Upper lobe of right lung (tissue), 1 donor: ENCODE data around the gene PTPRN2. TPM values are rescaled to one million over a fixed set of nuclear protein-coding genes. Genes with fewer than 3 reads are reported as not detected.
A peak's percentile ranks its signal among the peaks of the same experiment; 100 is the strongest.

Experiments
- ATAC-seq: fragments of 200-7000 bp; cut with Tn5 transposase; one replicate; pipeline ENCODE4 v1.9.1; 2020; ENCODE audit warnings: mild to moderate bottlenecking, moderate library complexity
- DNase-seq: peaks from one replicate; pipeline ENCODE4 v3.0.0-alpha.2; 2020
- H3K27ac ChIP-seq: fragments of 200-600 bp; one replicate; pipeline ENCODE4 v1.8.0; 2022
- H3K27me3 ChIP-seq: fragments of 200-600 bp; one replicate; pipeline ENCODE4 v1.8.0; 2022; ENCODE audit warnings: mild to moderate bottlenecking
- H3K36me3 ChIP-seq: fragments of 200-600 bp; one replicate; pipeline ENCODE4 v1.8.0; 2022
- H3K4me1 ChIP-seq: fragments of 200-600 bp; one replicate; pipeline ENCODE4 v1.8.0; 2022
- H3K4me3 ChIP-seq: fragments of 200-600 bp; one replicate; pipeline ENCODE4 v1.8.0; 2022; ENCODE audit warnings: mild to moderate bottlenecking
- H3K9me3 ChIP-seq: fragments of 200-600 bp; one replicate; pipeline ENCODE4 v1.8.0; 2022
- CTCF ChIP-seq: fragments of 200-600 bp; IDR thresholded peaks from one replicate; pipeline ENCODE4 v1.8.0; 2022; ENCODE audit warnings: antibody characterized with exemption
- intact Hi-C: fragments of 100-400 bp; cut with DNase I; formaldehyde crosslinking; loops from one replicate; pipeline ENCODE4 v1.11.0; 2022
- total RNA-seq: library from RNA; stranded (reverse); fragmentation: NEBNext Ultra II Directional; extraction: Animal tissue kit (Norgen Biotek cat#: 25700); gene quantifications from one replicate; pipeline ENCODE4 v1.2.1, GENCODE V29; 2021
- donor health status: DM: no; HTN: yes; CAD: no; lungs with severe emphysema.

The PTPRN2 gene
- total RNA-seq, 1 donor from 2014 or later, result 4.9 TPM

GRCh38 chr7:158402471-158402870, 185.2 kb downstream of the PTPRN2 start:
- intact Hi-C loops, result no loop called here
- Histone ChIP-seq H3K4me1 (no peaks in the 10 kb centered on the region), H3K4me3 (no peak overlapping the region), H3K9me3 (no peaks in the 10 kb centered on the region), H3K36me3 (no peaks in the 10 kb centered on the region), H3K27ac (no peak overlapping the region), H3K27me3 (no peaks in the 10 kb centered on the region)
- TF ChIP-seq CTCF, result no peak
- ATAC-seq (no peak), DNase-seq (no peak)

GRCh38 chr7:158401826-158402225, 185.8 kb downstream of the PTPRN2 start:
- H3K4me3 ChIP-seq, result no peak overlapping the region
- no peak for TF ChIP-seq CTCF
- no peaks in the 10 kb centered on the region for H3K27me3 ChIP-seq
- no peaks in the 10 kb centered on the region for H3K36me3 ChIP-seq
- no peaks in the 10 kb centered on the region for H3K4me1 ChIP-seq
- intact Hi-C loops, result no loop called here
- no peaks in the 10 kb centered on the region for H3K9me3 ChIP-seq
- ATAC-seq (no peak), DNase-seq (no peak)
- no peak overlapping the region for H3K27ac ChIP-seq

GRCh38 chr7:158401295-158401694, 186.3 kb downstream of the PTPRN2 start:
- Histone ChIP-seq H3K36me3 (no peaks in the 10 kb centered on the region), H3K4me1 (no peaks in the 10 kb centered on the region), H3K4me3 (no peak overlapping the region), H3K27me3 (no peaks in the 10 kb centered on the region), H3K27ac (no peak overlapping the region), H3K9me3 (no peaks in the 10 kb centered on the region)
- TF ChIP-seq CTCF, result no peak
- ATAC-seq (no peak), DNase-seq (no peak)
- intact Hi-C loops, result no loop called here

- no peaks in the 10 kb centered on the region for H3K27me3 ChIP-seq
- no peak overlapping the region for H3K4me3 ChIP-seq
- H3K27ac ChIP-seq, result no peak overlapping the region
- no peaks in the 10 kb centered on the region for H3K36me3 ChIP-seq
- DNase-seq (no peak), ATAC-seq (no peak)
- intact Hi-C loops, result no loop called here
- no peaks in the 10 kb centered on the region for H3K9me3 ChIP-seq
- H3K4me1 ChIP-seq, result no peaks in the 10 kb centered on the region
- no peak for TF ChIP-seq CTCF
Measured at GRCh38 chr7:158400601-158401225, 186.9 kb downstream of the PTPRN2 start.

GRCh38 chr7:158399762-158400161, 187.9 kb downstream of the PTPRN2 start:
- no peak for TF ChIP-seq CTCF
- H3K9me3 ChIP-seq, result no peaks in the 10 kb centered on the region
- no peak overlapping the region for H3K27ac ChIP-seq
- H3K27me3 ChIP-seq, result no peaks in the 10 kb centered on the region
- H3K4me1 ChIP-seq, result no peaks in the 10 kb centered on the region
- no peaks in the 10 kb centered on the region for H3K36me3 ChIP-seq
- no peak for ATAC-seq
- intact Hi-C loops, result no loop called here
- peak; percentile 9 for DNase-seq
- H3K4me3 ChIP-seq, result no peak overlapping the region

- no peaks in the 10 kb centered on the region for H3K36me3 ChIP-seq
- no peaks in the 10 kb centered on the region for H3K27me3 ChIP-seq
- no peak overlapping the region for H3K4me3 ChIP-seq
- no peak for TF ChIP-seq CTCF
- no peak for ATAC-seq
- H3K9me3 ChIP-seq, result no peaks in the 10 kb centered on the region
- no peak overlapping the region for H3K27ac ChIP-seq
- no peaks in the 10 kb centered on the region for H3K4me1 ChIP-seq
- no peak for DNase-seq
- intact Hi-C loops, result no loop called here
Measured at GRCh38 chr7:158398750-158399149, 188.9 kb downstream of the PTPRN2 start.
